ENCODE measurements around the gene CD164. TPM values are rescaled to one million over a fixed set of nuclear protein-coding genes. Genes with fewer than 3 reads are reported as not detected.

The CD164 gene
- total and polyA plus RNA-seq, 2 donors (not counting 3 experiments of a cell fraction or from before 2014, with no cell fraction given): 116 to 172 TPM

- peaks cover 19% of the 10 kb centered on the region for H3K79me2 ChIP-seq (ENCODE audit: control insufficient read depth, insufficient read depth, low read length)
- dilution Hi-C loops (cut with MboI; ENCODE audit: extremely low pct_ligation_motif_present, low sequenced_read_pairs): no loop called here
- H3K9me1 ChIP-seq (replicated peaks; ENCODE audit: control insufficient read depth, extremely low read depth, insufficient read depth, low read length): no peaks in the 10 kb centered on the region
- H3K27ac ChIP-seq (ENCODE audit: insufficient read depth, low read depth, low read length): no peak overlapping the region
- no peak overlapping the region for H3K4me2 ChIP-seq (ENCODE audit: insufficient read depth, low read length)
- no peak for DNase-seq (ENCODE audit: low read depth, low spot score)
- H3K4me3 ChIP-seq (replicated peaks in 1 of 3; ENCODE audit: insufficient read depth in 1 of 3, low read depth in 1 of 3, low read length in 3 of 3): no peak overlapping the region
- H3K9ac ChIP-seq (replicated peaks; ENCODE audit: extremely low read depth, insufficient read depth, low read length): no peak overlapping the region
- no peak overlapping the region for H2AFZ ChIP-seq (ENCODE audit: low read depth, low read length)
- H4K20me1 ChIP-seq (replicated peaks; ENCODE audit: control insufficient read depth, extremely low read depth, insufficient read depth, low read length): peaks cover 3% of the 10 kb centered on the region
- TF ChIP-seq CTCF (IDR thresholded peaks at IDR 0.05; ENCODE audit: extremely low read depth in 1 of 2, insufficient read depth in 1 of 2, low read depth in 1 of 2, low read length in 2 of 2) (no peak), EZH2 (IDR thresholded peaks at IDR 0.05; ENCODE audit: borderline replicate concordance, low read depth, low read length, severe bottlenecking) (no peak), FOS (IDR thresholded peaks at IDR 0.05; ENCODE audit: borderline replicate concordance, insufficient read depth, low read length) (no peak), POLR2A (IDR thresholded peaks at IDR 0.05; ENCODE audit: low read depth, low read length) (no peak), POLR2AphosphoS5 (IDR thresholded peaks at IDR 0.05; ENCODE audit: insufficient read depth, low read depth, low read length) (no peak), JUN (IDR thresholded peaks at IDR 0.05; ENCODE audit: borderline replicate concordance, insufficient read depth, insufficient read length, low read depth) (no peak), MYC (IDR thresholded peaks at IDR 0.05; ENCODE audit: low read depth, low read length) (no peak), GATA2 (IDR thresholded peaks at IDR 0.05; ENCODE audit: insufficient read depth, insufficient read length, low read depth, low read length) (no peak)
- TF ChIP-seq, protein P1, sequence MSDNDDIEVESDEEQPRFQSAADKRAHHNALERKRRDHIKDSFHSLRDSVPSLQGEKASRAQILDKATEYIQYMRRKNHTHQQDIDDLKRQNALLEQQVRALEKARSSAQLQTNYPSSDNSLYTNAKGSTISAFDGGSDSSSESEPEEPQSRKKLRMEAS (IDR thresholded peaks at IDR 0.05; ENCODE audit: insufficient read depth, insufficient read length): no peak
- intact Hi-C loops (cut with micrococcal nuclease): no loop called here
- FAIRE-seq: no peak
- H3K4me1 ChIP-seq (ENCODE audit: control insufficient read depth, extremely low read depth, insufficient read depth, low read length): no peaks in the 10 kb centered on the region
- ChIA-PET POLR2A (no interaction called here), CTCF (interaction anchor here (1.0 to 2.1 kb wide), 5 partner anchors 8 to 182 kb away, joined by 3 to 6 read pairs (median 4); partner anchors contain the start of gene CD164)
- peaks cover 10 to 31% of the 10 kb centered on the region in 2 experiments for H3K36me3 ChIP-seq (ENCODE audit: control insufficient read depth in 2 of 2, extremely low read depth in 1 of 2, insufficient read depth in 2 of 2, low read length in 2 of 2)
- no peaks in the 10 kb centered on the region for H3K27me3 ChIP-seq (ENCODE audit: control insufficient read depth in 2 of 2, insufficient read depth in 2 of 2, low read length in 2 of 2)
- no TSS peak for BruUV-seq (replicated peaks)
- H3K9me3 ChIP-seq (replicated peaks; ENCODE audit: control insufficient read depth, insufficient read depth, low read length): no peaks in the 10 kb centered on the region
These were observed 11.9 kb downstream of the CD164 start for GRCh38 chr6:109370336-109370735.

Data from endothelial cell of umbilical vein (primary cell).